Measurements from ENCODE around the gene RAB11A. TPM values are rescaled to one million over a fixed set of nuclear protein-coding genes. Genes with fewer than 3 reads are reported as not detected.

RAB11A gene
- total RNA-seq, 1 experiment from 2014 or later = 407 TPM

DNA sequence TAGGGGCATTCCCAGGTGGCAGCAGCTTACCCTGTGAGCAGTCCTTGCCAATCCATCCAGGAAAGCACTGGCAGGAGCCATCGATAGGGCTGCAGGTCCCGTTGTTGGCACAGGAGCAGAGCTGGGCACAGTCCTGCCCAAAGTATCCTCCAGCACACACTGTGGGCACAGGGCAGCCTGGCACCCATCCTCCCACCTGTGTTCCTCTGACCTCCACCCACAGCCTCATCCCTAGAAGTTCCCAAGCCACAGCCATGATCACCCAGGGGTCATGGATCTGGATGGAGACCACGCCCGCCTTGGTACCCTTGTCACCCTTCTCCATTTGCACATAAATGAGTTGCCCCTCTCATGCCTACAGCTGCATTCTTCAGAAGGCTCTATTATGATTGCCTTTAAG lies 48.6 kb downstream of the RAB11A start:
- no peaks in the 10 kb centered on the region for H3K9me3 Mint-ChIP-seq (ENCODE audit: low read depth, unreplicated experiment)
- H3K27ac Mint-ChIP-seq (ENCODE audit: unreplicated experiment) = no peak overlapping the region
- CTCF ChIA-PET = no interaction called here
- no peak for DNase-seq
- no TSS peak for BruUV-seq (replicated peaks)
- peaks cover 8% of the 10 kb centered on the region for H3K4me1 Mint-ChIP-seq (ENCODE audit: low read depth, unreplicated experiment)
- no peaks in the 10 kb centered on the region for H3K27me3 Mint-ChIP-seq (ENCODE audit: unreplicated experiment)
- TF ChIP-seq, protein P1, sequence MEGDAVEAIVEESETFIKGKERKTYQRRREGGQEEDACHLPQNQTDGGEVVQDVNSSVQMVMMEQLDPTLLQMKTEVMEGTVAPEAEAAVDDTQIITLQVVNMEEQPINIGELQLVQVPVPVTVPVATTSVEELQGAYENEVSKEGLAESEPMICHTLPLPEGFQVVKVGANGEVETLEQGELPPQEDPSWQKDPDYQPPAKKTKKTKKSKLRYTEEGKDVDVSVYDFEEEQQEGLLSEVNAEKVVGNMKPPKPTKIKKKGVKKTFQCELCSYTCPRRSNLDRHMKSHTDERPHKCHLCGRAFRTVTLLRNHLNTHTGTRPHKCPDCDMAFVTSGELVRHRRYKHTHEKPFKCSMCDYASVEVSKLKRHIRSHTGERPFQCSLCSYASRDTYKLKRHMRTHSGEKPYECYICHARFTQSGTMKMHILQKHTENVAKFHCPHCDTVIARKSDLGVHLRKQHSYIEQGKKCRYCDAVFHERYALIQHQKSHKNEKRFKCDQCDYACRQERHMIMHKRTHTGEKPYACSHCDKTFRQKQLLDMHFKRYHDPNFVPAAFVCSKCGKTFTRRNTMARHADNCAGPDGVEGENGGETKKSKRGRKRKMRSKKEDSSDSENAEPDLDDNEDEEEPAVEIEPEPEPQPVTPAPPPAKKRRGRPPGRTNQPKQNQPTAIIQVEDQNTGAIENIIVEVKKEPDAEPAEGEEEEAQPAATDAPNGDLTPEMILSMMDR (IDR thresholded peaks at IDR 0.05; ENCODE audit: unreplicated experiment) = no peak
- H3K4me3 Mint-ChIP-seq (ENCODE audit: low read depth, unreplicated experiment) = no peak overlapping the region
- intact Hi-C loops (cut with micrococcal nuclease; ENCODE audit: unreplicated experiment) = loop anchor here (2.0 to 5.0 kb wide), 3 partner anchors 45 to 274 kb away; no protein-coding TSS in a partner anchor
- H3K36me3 Mint-ChIP-seq (ENCODE audit: insufficient read depth, unreplicated experiment) = no peaks in the 10 kb centered on the region

DNA sequence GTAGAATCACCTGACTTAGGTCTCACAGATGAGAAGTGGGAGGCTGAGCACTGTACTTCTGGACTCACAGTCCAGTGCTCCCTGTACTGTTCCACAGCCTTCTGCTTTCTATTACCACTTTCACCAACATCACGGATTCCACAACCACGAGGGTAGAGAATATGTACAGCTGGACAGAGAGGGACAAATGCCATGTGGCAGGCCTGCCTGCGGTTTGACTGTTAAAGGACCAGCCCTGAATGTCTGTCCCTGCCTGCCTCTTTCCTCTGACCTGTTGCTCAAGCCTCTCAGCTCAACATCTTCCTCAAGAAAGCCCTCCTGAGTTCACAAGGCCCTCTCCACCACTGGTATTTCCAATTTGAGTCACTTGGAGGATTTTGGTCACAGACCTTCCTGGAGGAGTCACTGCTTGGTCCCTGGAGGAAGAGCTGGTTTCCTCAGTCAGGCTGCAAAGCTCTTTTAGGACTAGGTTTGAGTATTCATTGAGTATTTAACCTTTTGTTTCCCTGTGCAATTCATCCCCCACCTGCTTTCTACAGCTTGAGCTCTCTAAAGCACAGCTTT lies 49.1 kb downstream of the RAB11A start:
- Mint-ChIP-seq H3K4me3 (ENCODE audit: low read depth, unreplicated experiment) (no peak overlapping the region), H3K9me3 (ENCODE audit: low read depth, unreplicated experiment) (no peaks in the 10 kb centered on the region), H3K36me3 (ENCODE audit: insufficient read depth, unreplicated experiment) (no peaks in the 10 kb centered on the region), H3K27ac (ENCODE audit: unreplicated experiment) (no peak overlapping the region), H3K27me3 (ENCODE audit: unreplicated experiment) (no peaks in the 10 kb centered on the region), H3K4me1 (ENCODE audit: low read depth, unreplicated experiment) (peaks cover 8% of the 10 kb centered on the region)
- TF ChIP-seq, protein P1 (IDR thresholded peaks at IDR 0.05; ENCODE audit: unreplicated experiment) = no peak
- CTCF ChIA-PET = no interaction called here
- BruUV-seq (replicated peaks) = no TSS peak
- intact Hi-C loops (cut with micrococcal nuclease; ENCODE audit: unreplicated experiment) = loop anchor here (5.0 kb wide), 2 partner anchors 129 to 274 kb away; no protein-coding TSS in a partner anchor
- DNase-seq = no peak

DNA sequence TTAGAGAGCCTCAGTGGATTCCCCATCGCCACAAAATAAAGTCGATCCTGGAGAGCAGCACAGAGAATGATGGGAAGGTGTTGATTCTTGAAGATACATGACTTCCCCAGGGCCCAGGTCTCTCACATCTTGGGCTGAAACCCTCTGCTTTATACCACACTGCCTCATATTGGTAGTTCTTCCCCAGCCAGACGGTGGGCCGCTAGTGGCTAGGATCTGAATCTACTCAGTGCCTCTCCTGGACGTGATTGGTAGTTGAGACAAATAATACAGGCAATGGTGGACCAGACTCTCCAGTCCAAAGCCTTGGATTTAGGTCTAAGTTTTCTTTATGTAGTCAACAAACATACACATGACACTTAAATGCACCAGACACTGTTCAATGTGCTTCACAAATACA lies 49.7 kb downstream of the RAB11A start:
- Mint-ChIP-seq H3K4me3 (ENCODE audit: low read depth, unreplicated experiment) (no peak overlapping the region), H3K9me3 (ENCODE audit: low read depth, unreplicated experiment) (no peaks in the 10 kb centered on the region), H3K4me1 (ENCODE audit: low read depth, unreplicated experiment) (peaks cover 8% of the 10 kb centered on the region), H3K27ac (ENCODE audit: unreplicated experiment) (no peak overlapping the region), H3K27me3 (ENCODE audit: unreplicated experiment) (no peaks in the 10 kb centered on the region), H3K36me3 (ENCODE audit: insufficient read depth, unreplicated experiment) (no peaks in the 10 kb centered on the region)
- CTCF ChIA-PET = no interaction called here
- DNase-seq = no peak
- no TSS peak for BruUV-seq (replicated peaks)
- intact Hi-C loops (cut with micrococcal nuclease; ENCODE audit: unreplicated experiment) = loop anchor here (5.0 kb wide), 2 partner anchors 128 to 273 kb away; no protein-coding TSS in a partner anchor
- TF ChIP-seq, protein P1 (IDR thresholded peaks at IDR 0.05; ENCODE audit: unreplicated experiment) = no peak

DNA sequence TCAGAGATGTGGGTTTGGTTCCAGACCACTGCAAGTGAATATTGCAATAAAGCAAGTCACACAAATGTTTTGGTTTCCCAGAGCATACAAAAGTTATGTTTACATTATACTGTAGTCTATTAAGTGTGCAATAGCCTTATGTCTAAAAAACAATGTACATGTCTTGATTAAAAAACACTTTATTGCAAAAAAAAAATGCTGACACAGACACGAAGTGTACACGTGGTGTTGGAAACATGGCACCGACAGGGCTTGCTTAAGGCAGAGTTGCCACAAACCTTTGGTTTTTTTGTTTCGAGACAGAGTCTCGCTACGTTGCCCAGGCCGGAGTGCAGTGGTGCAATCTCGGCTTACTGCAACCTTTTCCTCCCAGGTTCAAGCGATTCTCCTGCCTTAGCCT lies 50.1 kb downstream of the RAB11A start:
- H3K36me3 Mint-ChIP-seq (ENCODE audit: insufficient read depth, unreplicated experiment) = no peaks in the 10 kb centered on the region
- H3K4me3 Mint-ChIP-seq (ENCODE audit: low read depth, unreplicated experiment) = no peak overlapping the region
- no peaks in the 10 kb centered on the region for H3K9me3 Mint-ChIP-seq (ENCODE audit: low read depth, unreplicated experiment)
- TF ChIP-seq, protein P1 (IDR thresholded peaks at IDR 0.05; ENCODE audit: unreplicated experiment) = no peak
- intact Hi-C loops (cut with micrococcal nuclease; ENCODE audit: unreplicated experiment) = loop anchor here (5.0 kb wide), 2 partner anchors 128 to 273 kb away; no protein-coding TSS in a partner anchor
- H3K27ac Mint-ChIP-seq (ENCODE audit: unreplicated experiment) = no peak overlapping the region
- H3K27me3 Mint-ChIP-seq (ENCODE audit: unreplicated experiment) = no peaks in the 10 kb centered on the region
- no peak for DNase-seq
- peaks cover 8% of the 10 kb centered on the region for H3K4me1 Mint-ChIP-seq (ENCODE audit: low read depth, unreplicated experiment)
- BruUV-seq (replicated peaks) = no TSS peak
- CTCF ChIA-PET = no interaction called here
